Tibial artery (tissue), 4 donors: Measurements from ENCODE around the gene ACTL8.

ENCODE experiments used
- DNase-seq, 2 donors: peaks; one replicate each; pipeline ENCODE4 v3.0.0-alpha.2; 2019
- H3K27ac ChIP-seq, 2 donors: fragments of 200-600 bp; sonication (generic) in 1 of 2; 1 replicate in 1 of 2; 2 replicates in 1 of 2; pipeline ENCODE4 v1.5.1; 2018 to 2019; ENCODE audit warnings: mild to moderate bottlenecking in 1 of 2
- H3K27me3 ChIP-seq, 2 donors: fragments of 200-600 bp; sonication (generic) in 1 of 2; one replicate each; pipeline versions ENCODE4 v1.5.1 to v1.6.0; 2016 to 2019
- H3K36me3 ChIP-seq, 3 donors: fragments of 200-600 bp; sonication (generic) in 2 of 3; one replicate each; pipeline ENCODE4 v1.5.1; 2016 to 2019; ENCODE audit warnings: mild to moderate bottlenecking in 2 of 3
- H3K4me1 ChIP-seq, 4 donors: fragments of 200-600 bp; sonication (generic) in 2 of 4; 1 replicate in 3 of 4; 2 replicates in 1 of 4; pipeline ENCODE4 v1.5.1; 2016 to 2019
- H3K4me3 ChIP-seq, 2 donors: fragments of 200-600 bp; sonication (generic) in 1 of 2; 1 replicate in 1 of 2; 2 replicates in 1 of 2; pipeline ENCODE4 v1.5.1; 2018 to 2019; ENCODE audit warnings: mild to moderate bottlenecking in 2 of 2
- H3K9me3 ChIP-seq, 3 donors: fragments of 200-600 bp; sonication (generic) in 1 of 3; one replicate each; pipeline ENCODE4 v1.5.1; 2016 to 2019
- intact Hi-C: fragments of 100-400 bp; cut with DNase I; formaldehyde crosslinking; loops from one replicate; pipeline ENCODE4 v1.15.0; 2023; ENCODE audit warnings: low total_unique reads
- TF ChIP-seq, protein P1 (sequence below), 2 experiments: fragments of 200-600 bp in 1 of 2; fragments of 450-650 bp in 1 of 2; IDR thresholded peaks; one replicate each; pipeline ENCODE4 v1.5.1; 2017 to 2019; ENCODE audit warnings: antibody characterized with exemption in 2 of 2, mild to moderate bottlenecking in 1 of 2, moderate library complexity in 1 of 2

ACTL8 gene

DNA sequence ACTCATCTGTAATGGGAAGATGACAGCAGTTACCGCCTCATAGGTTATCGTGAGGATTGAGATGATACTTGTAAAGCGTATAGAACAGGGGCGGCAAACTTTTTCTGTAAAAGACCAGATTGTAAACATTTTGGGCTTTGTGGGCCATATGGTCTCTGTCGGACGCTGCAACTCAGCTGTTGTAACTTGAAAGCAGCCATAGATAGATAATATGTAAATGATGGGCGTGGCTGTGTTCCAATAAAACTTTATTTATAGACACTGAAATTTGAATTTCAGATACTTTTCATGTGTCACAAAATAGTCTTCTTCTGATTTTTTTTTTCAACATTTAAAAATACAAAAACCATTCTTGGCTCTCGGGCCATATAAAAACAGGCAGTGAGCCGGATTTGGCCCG, 15.8 kb downstream of the ACTL8 start:
- Histone ChIP-seq H3K4me1 (no peaks in the 10 kb centered on the region), H3K27ac (no peak overlapping the region), H3K27me3 (peaks cover 0 to 54% of the 10 kb centered on the region in 2 donors), H3K4me3 (no peak overlapping the region), H3K36me3 (no peaks in the 10 kb centered on the region), H3K9me3 (no peaks in the 10 kb centered on the region)
- intact Hi-C loops, result no loop called here
- TF ChIP-seq, protein P1, sequence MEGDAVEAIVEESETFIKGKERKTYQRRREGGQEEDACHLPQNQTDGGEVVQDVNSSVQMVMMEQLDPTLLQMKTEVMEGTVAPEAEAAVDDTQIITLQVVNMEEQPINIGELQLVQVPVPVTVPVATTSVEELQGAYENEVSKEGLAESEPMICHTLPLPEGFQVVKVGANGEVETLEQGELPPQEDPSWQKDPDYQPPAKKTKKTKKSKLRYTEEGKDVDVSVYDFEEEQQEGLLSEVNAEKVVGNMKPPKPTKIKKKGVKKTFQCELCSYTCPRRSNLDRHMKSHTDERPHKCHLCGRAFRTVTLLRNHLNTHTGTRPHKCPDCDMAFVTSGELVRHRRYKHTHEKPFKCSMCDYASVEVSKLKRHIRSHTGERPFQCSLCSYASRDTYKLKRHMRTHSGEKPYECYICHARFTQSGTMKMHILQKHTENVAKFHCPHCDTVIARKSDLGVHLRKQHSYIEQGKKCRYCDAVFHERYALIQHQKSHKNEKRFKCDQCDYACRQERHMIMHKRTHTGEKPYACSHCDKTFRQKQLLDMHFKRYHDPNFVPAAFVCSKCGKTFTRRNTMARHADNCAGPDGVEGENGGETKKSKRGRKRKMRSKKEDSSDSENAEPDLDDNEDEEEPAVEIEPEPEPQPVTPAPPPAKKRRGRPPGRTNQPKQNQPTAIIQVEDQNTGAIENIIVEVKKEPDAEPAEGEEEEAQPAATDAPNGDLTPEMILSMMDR (IDR thresholded peaks at IDR 0.05), result no peak
- DNase-seq, result no peak

DNA sequence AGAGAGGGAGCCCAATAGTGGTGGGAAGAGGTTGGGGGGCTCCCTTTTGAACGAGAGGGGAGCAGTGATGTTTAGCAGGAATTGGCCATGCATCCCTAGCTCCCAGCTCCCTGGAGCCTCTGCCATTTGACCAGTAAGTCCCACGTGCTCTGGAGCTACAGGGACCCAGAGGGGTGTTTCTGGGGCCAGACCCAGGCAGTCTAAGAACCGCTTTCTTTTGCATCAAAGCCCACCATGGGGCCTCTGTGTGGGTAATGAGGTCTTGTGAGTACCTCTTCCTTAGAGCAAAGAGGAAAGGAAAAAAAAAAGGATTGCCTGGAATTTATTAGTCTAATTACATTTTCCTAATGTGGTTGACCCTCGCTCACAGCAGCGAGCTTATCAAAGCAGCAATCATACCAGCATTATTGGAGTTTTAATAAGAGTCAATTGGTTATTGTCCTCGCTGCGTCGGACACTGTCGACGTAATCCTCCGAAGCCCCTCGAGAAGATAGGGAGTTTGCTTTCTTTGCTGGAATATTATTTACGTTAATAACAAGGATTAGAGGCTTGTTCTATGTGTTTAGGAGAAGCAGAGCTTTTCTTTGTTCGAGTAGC, 17.6 kb downstream of the ACTL8 start:
- no peaks in the 10 kb centered on the region for H3K4me1 ChIP-seq
- H3K9me3 ChIP-seq, result no peaks in the 10 kb centered on the region
- H3K27ac ChIP-seq, result no peak overlapping the region
- no peak for DNase-seq
- no peaks in the 10 kb centered on the region for H3K36me3 ChIP-seq
- peaks cover 0 to 44% of the 10 kb centered on the region in 2 donors for H3K27me3 ChIP-seq
- TF ChIP-seq, protein P1 (IDR thresholded peaks at IDR 0.05), result no peak
- intact Hi-C loops, result no loop called here
- no peak overlapping the region for H3K4me3 ChIP-seq

GRCh38 chr1:17773591-17774326, 18.6 kb downstream of the ACTL8 start:
- no peaks in the 10 kb centered on the region for H3K36me3 ChIP-seq
- H3K4me1 ChIP-seq, result no peaks in the 10 kb centered on the region
- H3K27me3 ChIP-seq, result peaks cover 0 to 54% of the 10 kb centered on the region in 2 donors
- intact Hi-C loops, result no loop called here
- H3K4me3 ChIP-seq, result no peak overlapping the region
- no peaks in the 10 kb centered on the region for H3K9me3 ChIP-seq
- no peak for DNase-seq
- TF ChIP-seq, protein P1 (IDR thresholded peaks at IDR 0.05), result no peak
- no peak overlapping the region for H3K27ac ChIP-seq

GRCh38 chr1:17774452-17774851, 19.3 kb downstream of the ACTL8 start:
- Histone ChIP-seq H3K27me3 (peaks cover 0 to 59% of the 10 kb centered on the region in 2 donors), H3K36me3 (no peaks in the 10 kb centered on the region), H3K27ac (no peak overlapping the region), H3K4me3 (no peak overlapping the region), H3K4me1 (no peaks in the 10 kb centered on the region), H3K9me3 (no peaks in the 10 kb centered on the region)
- TF ChIP-seq, protein P1 (IDR thresholded peaks at IDR 0.05), result no peak
- intact Hi-C loops, result no loop called here
- no peak for DNase-seq

DNA sequence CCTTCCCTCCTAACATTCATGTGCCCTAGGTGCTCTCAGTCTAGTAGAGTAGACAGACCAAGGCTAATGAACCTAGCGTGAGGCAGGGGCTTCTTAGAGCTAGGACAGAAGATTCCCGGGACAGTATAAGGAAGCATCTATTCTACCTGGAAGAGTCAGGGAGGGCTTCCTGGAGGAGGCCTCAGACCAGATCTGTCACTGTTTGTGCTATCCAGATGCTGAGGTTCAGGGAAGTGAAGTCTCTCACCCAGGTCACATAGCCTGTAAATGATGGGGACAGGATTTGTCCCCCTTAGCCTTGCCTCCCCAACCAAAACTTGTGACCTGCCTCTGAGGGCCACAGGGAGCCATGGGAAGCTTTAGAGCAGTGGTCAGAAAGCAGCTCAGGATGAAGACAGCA, 20.7 kb downstream of the ACTL8 start:
- peaks cover 0 to 70% of the 10 kb centered on the region in 2 donors for H3K27me3 ChIP-seq
- TF ChIP-seq, protein P1 (IDR thresholded peaks at IDR 0.05), result no peak

More for the DNA sequence above, 20.7 kb downstream of the ACTL8 start:
- intact Hi-C loops, result no loop called here
- no peak for DNase-seq
- Histone ChIP-seq H3K4me1 (no peaks in the 10 kb centered on the region), H3K9me3 (no peaks in the 10 kb centered on the region), H3K36me3 (no peaks in the 10 kb centered on the region), H3K27ac (no peak overlapping the region), H3K4me3 (no peak overlapping the region)
